GM12891 (cell line): Measurements from ENCODE around the gene WDHD1.

Experiments used
- POLR2A ChIP-seq: IDR thresholded peaks from 2 replicates; pipeline ENCODE4 v1.6.1; 2011; ENCODE audit warnings: low read depth, low read length, control low read depth
- POLR2AphosphoS5 ChIP-seq: IDR thresholded peaks from 2 replicates; pipeline ENCODE4 v1.6.1; 2011; ENCODE audit warnings: low read depth, low read length, control low read depth
- POU2F2 ChIP-seq: IDR thresholded peaks from 2 replicates; pipeline ENCODE4 v1.6.1; 2011; ENCODE audit warnings: low read depth, mild to moderate bottlenecking, control low read depth, low read length, moderate library complexity
- SPI1 ChIP-seq: IDR thresholded peaks from 2 replicates; pipeline ENCODE4 v1.6.1; 2011; ENCODE audit warnings: low read depth, low read length, control low read depth
- TAF1 ChIP-seq: IDR thresholded peaks from 2 replicates; pipeline ENCODE4 v1.6.1; 2011; ENCODE audit warnings: low read depth, low read length, control low read depth

DNA sequence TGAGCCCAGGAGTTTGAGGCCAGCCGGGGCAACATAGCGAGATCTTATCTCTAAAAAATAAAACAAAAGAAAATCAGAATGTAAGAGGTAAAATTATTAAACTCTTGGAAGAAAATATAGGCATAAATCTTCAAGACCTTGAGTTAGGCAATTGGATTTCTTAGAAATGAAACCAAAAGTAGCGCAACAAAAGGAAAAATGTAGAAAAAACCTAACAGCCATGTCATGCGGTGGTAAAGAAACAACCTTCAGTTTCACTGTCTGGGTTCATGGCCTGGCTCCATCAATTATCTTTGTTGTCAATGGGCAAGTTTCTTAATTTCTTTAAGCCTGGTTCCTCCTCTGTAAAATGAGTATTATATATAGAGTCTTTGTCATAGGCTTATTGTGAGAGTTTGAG lies 118.7 kb downstream of the WDHD1 start:
- TF ChIP-seq POLR2A, result no peak
- no peak for TF ChIP-seq POLR2AphosphoS5
- TF ChIP-seq TAF1, result no peak
- no peak for TF ChIP-seq SPI1
- TF ChIP-seq POU2F2, result no peak
